Ishikawa (cell line): Measurements from ENCODE around the gene TMEM267.

Source experiments
- EGR1 ChIP-seq: IDR thresholded peaks from 2 replicates; pipeline ENCODE4 v1.6.1; 2012
- RAD21 ChIP-seq: IDR thresholded peaks from 2 replicates; pipeline ENCODE4 v1.6.1; 2012; ENCODE audit warnings: low read depth
- TCF12 ChIP-seq: IDR thresholded peaks from 2 replicates; pipeline ENCODE4 v1.6.1; 2012; ENCODE audit warnings: low read depth
- YY1 ChIP-seq: IDR thresholded peaks from 2 replicates; pipeline ENCODE4 v1.6.1; 2012; ENCODE audit warnings: low read depth
- ZBTB7A ChIP-seq: IDR thresholded peaks from 2 replicates; pipeline ENCODE4 v1.6.1; 2012; ENCODE audit warnings: low read depth
- TF ChIP-seq, protein P1 (sequence below): IDR thresholded peaks from 2 replicates; pipeline ENCODE4 v1.6.1; 2012
- TF ChIP-seq, protein P2 (sequence below): IDR thresholded peaks from 2 replicates; pipeline ENCODE4 v1.6.1; 2012; ENCODE audit warnings: low read depth, mild to moderate bottlenecking

DNA sequence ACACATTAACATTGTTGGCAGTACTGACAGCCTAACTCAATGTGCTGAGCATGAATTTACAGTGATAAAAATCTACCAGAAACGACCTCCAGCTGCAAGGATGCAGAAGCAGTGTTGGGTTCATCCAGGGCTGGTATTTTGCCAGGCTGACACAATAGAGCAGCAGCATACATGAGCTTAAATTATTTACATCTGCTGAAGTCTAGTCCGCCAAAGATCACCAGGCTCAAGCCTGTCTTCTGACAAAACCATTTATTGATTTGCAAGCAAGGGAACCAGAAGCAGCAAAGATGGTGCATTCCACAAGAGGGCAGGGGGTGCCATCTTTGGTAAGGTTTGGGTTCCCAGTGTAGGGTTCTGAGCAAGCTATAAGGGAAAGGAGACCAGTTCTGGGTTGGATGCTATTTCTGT, 40.0 kb upstream of the TMEM267 start:
- TF ChIP-seq TCF12: no peak
- no peak for TF ChIP-seq RAD21
- TF ChIP-seq EGR1: no peak
- no peak for TF ChIP-seq YY1
- TF ChIP-seq, protein P1, sequence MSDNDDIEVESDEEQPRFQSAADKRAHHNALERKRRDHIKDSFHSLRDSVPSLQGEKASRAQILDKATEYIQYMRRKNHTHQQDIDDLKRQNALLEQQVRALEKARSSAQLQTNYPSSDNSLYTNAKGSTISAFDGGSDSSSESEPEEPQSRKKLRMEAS: no peak
- TF ChIP-seq, protein P2, sequence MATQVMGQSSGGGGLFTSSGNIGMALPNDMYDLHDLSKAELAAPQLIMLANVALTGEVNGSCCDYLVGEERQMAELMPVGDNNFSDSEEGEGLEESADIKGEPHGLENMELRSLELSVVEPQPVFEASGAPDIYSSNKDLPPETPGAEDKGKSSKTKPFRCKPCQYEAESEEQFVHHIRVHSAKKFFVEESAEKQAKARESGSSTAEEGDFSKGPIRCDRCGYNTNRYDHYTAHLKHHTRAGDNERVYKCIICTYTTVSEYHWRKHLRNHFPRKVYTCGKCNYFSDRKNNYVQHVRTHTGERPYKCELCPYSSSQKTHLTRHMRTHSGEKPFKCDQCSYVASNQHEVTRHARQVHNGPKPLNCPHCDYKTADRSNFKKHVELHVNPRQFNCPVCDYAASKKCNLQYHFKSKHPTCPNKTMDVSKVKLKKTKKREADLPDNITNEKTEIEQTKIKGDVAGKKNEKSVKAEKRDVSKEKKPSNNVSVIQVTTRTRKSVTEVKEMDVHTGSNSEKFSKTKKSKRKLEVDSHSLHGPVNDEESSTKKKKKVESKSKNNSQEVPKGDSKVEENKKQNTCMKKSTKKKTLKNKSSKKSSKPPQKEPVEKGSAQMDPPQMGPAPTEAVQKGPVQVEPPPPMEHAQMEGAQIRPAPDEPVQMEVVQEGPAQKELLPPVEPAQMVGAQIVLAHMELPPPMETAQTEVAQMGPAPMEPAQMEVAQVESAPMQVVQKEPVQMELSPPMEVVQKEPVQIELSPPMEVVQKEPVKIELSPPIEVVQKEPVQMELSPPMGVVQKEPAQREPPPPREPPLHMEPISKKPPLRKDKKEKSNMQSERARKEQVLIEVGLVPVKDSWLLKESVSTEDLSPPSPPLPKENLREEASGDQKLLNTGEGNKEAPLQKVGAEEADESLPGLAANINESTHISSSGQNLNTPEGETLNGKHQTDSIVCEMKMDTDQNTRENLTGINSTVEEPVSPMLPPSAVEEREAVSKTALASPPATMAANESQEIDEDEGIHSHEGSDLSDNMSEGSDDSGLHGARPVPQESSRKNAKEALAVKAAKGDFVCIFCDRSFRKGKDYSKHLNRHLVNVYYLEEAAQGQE: no peak
- no peak for TF ChIP-seq ZBTB7A
